SH-SY5Y (cell line): ENCODE data around the gene SARNP.

Experiments
- GATA2 ChIP-seq: IDR thresholded peaks from 2 replicates; pipeline ENCODE4 v1.6.1; 2011; ENCODE audit warnings: mild to moderate bottlenecking, low read depth, low read length
- GATA3 ChIP-seq: IDR thresholded peaks from 2 replicates; pipeline ENCODE4 v1.6.1; 2011; ENCODE audit warnings: low read depth, mild to moderate bottlenecking, low read length, moderate library complexity

Gene SARNP

GRCh38 chr12:55717011-55718007 is 100.2 kb downstream of the SARNP start:
- no peak for TF ChIP-seq GATA3
- no peak for TF ChIP-seq GATA2

- TF ChIP-seq GATA2 (no peak), GATA3 (no peak)
Measured at GRCh38 chr12:55716582-55716957, 101.0 kb downstream of the SARNP start.

- TF ChIP-seq GATA2: no peak
- TF ChIP-seq GATA3: no peak
Measured at GRCh38 chr12:55715833-55716581, 101.5 kb downstream of the SARNP start, which contains the start of gene BLOC1S1. TSS of gene BLOC1S1 (plus strand) at chr12:55716046. CDS start at chr12:55716052, 6 bp downstream.

GRCh38 chr12:55715169-55715764 is 102.3 kb downstream of the SARNP start:
- TF ChIP-seq GATA2 (no peak), GATA3 (no peak)

- no peak for TF ChIP-seq GATA3
Measured at GRCh38 chr12:55713721-55714120, 103.8 kb downstream of the SARNP start.

- TF ChIP-seq GATA3 (no peak), GATA2 (no peak)
Measured at GRCh38 chr12:55712700-55713415, 104.7 kb downstream of the SARNP start.

- no peak for TF ChIP-seq GATA3
- no peak for TF ChIP-seq GATA2
Measured at GRCh38 chr12:55711786-55712553, 105.6 kb downstream of the SARNP start.

- no peak for TF ChIP-seq GATA2
- TF ChIP-seq GATA3: no peak
Measured at GRCh38 chr12:55708695-55709233, 108.8 kb downstream of the SARNP start.

GRCh38 chr12:55707841-55708694 is 109.5 kb downstream of the SARNP start, which contains the start of gene ITGA7:
TSS of gene ITGA7 (minus strand) at chr12:55707904. CDS start at chr12:55707682, 222 bp downstream.
- TF ChIP-seq GATA2 (no peak), GATA3 (no peak)
